HG02852 (cell line): ENCODE results near the gene TMPRSS2.

Source experiments
- ATAC-seq: cut with Tn5 transposase; IDR thresholded peaks from one replicate; pipeline ENCODE4 v1.9.1; 2021; ENCODE audit warnings: mild to moderate bottlenecking, moderate library complexity; ENCODE audit not compliant: unreplicated experiment

TMPRSS2 gene

GRCh38 chr21:41507521-41508414 lies at the start of gene TMPRSS2:
TMPRSS2 (minus strand) TSS chr21:41508158; CDS start chr21:41498133, 10,025 bp downstream.
- no peak for ATAC-seq

- ATAC-seq: no peak
These were observed 47.1 kb upstream of the TMPRSS2 start for GRCh38 chr21:41555057-41555456.

- no peak for ATAC-seq
These were observed 44.3 kb upstream of the TMPRSS2 start for GRCh38 chr21:41552254-41552653.

- ATAC-seq: no peak
These were observed 40.8 kb upstream of the TMPRSS2 start for GRCh38 chr21:41548781-41549180.

GRCh38 chr21:41547111-41547510 lies 39.2 kb upstream of the TMPRSS2 start:
- ATAC-seq: no peak

- ATAC-seq: no peak
These were observed 37.8 kb upstream of the TMPRSS2 start for GRCh38 chr21:41545500-41546359.

- no peak for ATAC-seq
These were observed 34.8 kb upstream of the TMPRSS2 start for GRCh38 chr21:41542727-41543126.

- ATAC-seq: no peak
These were observed 29.4 kb upstream of the TMPRSS2 start for GRCh38 chr21:41537356-41537755.

GRCh38 chr21:41536827-41537103 lies 28.8 kb upstream of the TMPRSS2 start:
- no peak for ATAC-seq

GRCh38 chr21:41536076-41536826 lies 28.3 kb upstream of the TMPRSS2 start:
- no peak for ATAC-seq

GRCh38 chr21:41530366-41530765 lies 22.4 kb upstream of the TMPRSS2 start:
- ATAC-seq: no peak

- no peak for ATAC-seq
These were observed 21.8 kb upstream of the TMPRSS2 start for GRCh38 chr21:41529769-41530168.

- no peak for ATAC-seq
These were observed 18.6 kb upstream of the TMPRSS2 start for GRCh38 chr21:41526478-41527087.

- no peak for ATAC-seq
These were observed 15.2 kb upstream of the TMPRSS2 start for GRCh38 chr21:41523175-41523574.

GRCh38 chr21:41521489-41522027 lies 13.6 kb upstream of the TMPRSS2 start:
- ATAC-seq: no peak

GRCh38 chr21:41520560-41521442 lies 12.8 kb upstream of the TMPRSS2 start:
- ATAC-seq: no peak

GRCh38 chr21:41519806-41520559 lies 12.0 kb upstream of the TMPRSS2 start:
- no peak for ATAC-seq

- ATAC-seq: no peak
These were observed 10.8 kb upstream of the TMPRSS2 start for GRCh38 chr21:41518757-41519156.

- ATAC-seq: no peak
These were observed 3.9 kb upstream of the TMPRSS2 start for GRCh38 chr21:41511858-41512257.
